ENCODE data around the gene ZEB2. TPM values are rescaled to one million over a fixed set of nuclear protein-coding genes. Genes with fewer than 3 reads are reported as not detected.

ZEB2 gene
- total and polyA plus RNA-seq, 10 of the 15 experiments (the other 5 are each of a cell fraction or from before 2014, with no cell fraction given), result 0.14 to 3.2 (median 0.84) TPM

DNA sequence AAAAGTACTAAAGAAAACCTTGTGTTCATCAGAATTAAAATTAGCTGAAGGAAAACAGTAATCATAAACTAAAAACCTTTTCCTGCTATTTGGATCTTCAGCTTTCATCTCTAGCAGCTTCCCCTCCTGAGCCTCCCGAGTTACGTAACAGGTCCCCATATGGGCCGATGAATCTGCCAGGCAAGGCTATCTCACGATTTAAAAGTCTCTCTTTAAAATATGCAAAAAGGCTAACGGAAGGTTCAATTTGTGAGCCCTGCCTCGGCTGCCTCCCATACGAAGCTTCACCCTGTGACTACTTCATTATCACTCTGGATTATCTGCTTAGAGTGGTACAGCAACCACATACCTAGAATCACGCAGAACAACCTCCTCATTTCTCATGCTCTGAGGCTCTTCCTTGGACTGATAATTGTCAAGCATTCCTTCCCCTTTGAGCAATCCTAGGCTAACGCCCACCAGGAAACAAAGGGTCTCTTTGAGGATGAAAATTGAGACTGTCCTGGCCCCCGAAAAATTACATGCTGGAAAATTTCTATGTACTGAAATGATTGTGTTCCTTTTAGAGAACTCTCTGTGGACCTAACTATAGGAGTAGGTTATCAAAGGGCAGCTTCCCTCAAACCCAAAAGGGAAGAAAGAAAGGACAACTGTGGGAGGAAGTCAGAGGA lies 147.4 kb downstream of the ZEB2 start:
- WGBS (ENCODE audit: insufficient coverage, insufficient replicate concordance, low lambda C conversion rate, missing lambda C conversion rate), result 42% methylated on average over 10 of the region's 10 CpGs
- CTCF ChIA-PET, result interaction anchor here (0.7 to 1.2 kb wide), 3 partner anchors 14 to 312 kb away, joined by 3 to 4 read pairs (median 3); no protein-coding TSS in a partner anchor
- Histone ChIP-seq H3K4me1 (ENCODE audit: control insufficient read depth, insufficient read depth, low read length) (peaks cover 5% of the 10 kb centered on the region), H3K9me3 (replicated peaks; ENCODE audit: control insufficient read depth, insufficient read depth, low read length) (no peaks in the 10 kb centered on the region), H2AFZ (ENCODE audit: control insufficient read depth, low read depth, low read length) (no peak overlapping the region), H3K9ac (ENCODE audit: control insufficient read depth, insufficient read depth, low read length) (no peak overlapping the region), H3K27ac (ENCODE audit: control insufficient read depth, insufficient read depth) (no peak overlapping the region), H4K20me1 (ENCODE audit: control insufficient read depth, insufficient read depth) (no peaks in the 10 kb centered on the region), H3K79me2 (ENCODE audit: control insufficient read depth, insufficient read depth, low read length) (no peaks in the 10 kb centered on the region), H3K4me2 (ENCODE audit: control insufficient read depth, insufficient read depth) (no peak overlapping the region), H3K27me3 (replicated peaks in 1 of 2; ENCODE audit: control insufficient read depth in 2 of 2, insufficient read depth in 2 of 2, low read length in 1 of 2) (no peaks in the 10 kb centered on the region), H3K4me3 (no peak overlapping the region), H3K36me3 (ENCODE audit: control insufficient read depth in 2 of 2, insufficient read depth in 2 of 2, low read length in 1 of 2) (no peaks in the 10 kb centered on the region)
- RAD21 ChIA-PET (ENCODE audit: unreplicated experiment), result interaction anchor here (0.6 to 7.7 kb wide), 2 partner anchors 11 to 15 kb away, joined by 3 to 35 read pairs; no protein-coding TSS in a partner anchor
- in situ Hi-C loops (cut with MboI) (no loop called here), intact Hi-C loops (cut with micrococcal nuclease; ENCODE audit: unreplicated experiment) (no loop called here)
- FAIRE-seq (no peak), ATAC-seq (no peak), DNase-seq (ENCODE audit: low read depth, low spot score) (no peak)
- SMC1A ChIA-PET (ENCODE audit: uncharacterized antibody, unreplicated experiment), result interaction anchor here (0.7 to 3.8 kb wide), 8 partner anchors 11 to 350 kb away, joined by 3 to 17 read pairs (median 4); no protein-coding TSS in a partner anchor
- POLR2A ChIA-PET, result interaction anchor here (0.5 to 0.6 kb wide), 2 partner anchors 9 to 463 kb away, joined by 3 read pairs; no protein-coding TSS in a partner anchor
- TF ChIP-seq RCOR1 (conservative IDR thresholded peaks at IDR 0.05; ENCODE audit: low read depth, low read length) (no peak), TCF12 (IDR thresholded peaks at IDR 0.05; ENCODE audit: low read depth, low read length) (no peak), RUNX3 (IDR thresholded peaks at IDR 0.05; ENCODE audit: low read length) (no peak), BHLHE40 (IDR thresholded peaks at IDR 0.05; ENCODE audit: borderline replicate concordance in 1 of 2, low read depth in 2 of 2, low read length in 1 of 2) (no peak), NFXL1 (IDR thresholded peaks at IDR 0.05; ENCODE audit: borderline replicate concordance) (no peak), MEF2B (IDR thresholded peaks at IDR 0.05; ENCODE audit: partially characterized antibody, poor library complexity, severe bottlenecking) (no peak), POLR2A (IDR thresholded peaks at IDR 0.05; ENCODE audit: low read depth, low read length) (no peak), CREM (IDR thresholded peaks at IDR 0.05; ENCODE audit: low read depth) (no peak), POU2F2 (IDR thresholded peaks at IDR 0.05; ENCODE audit: borderline replicate concordance, low read depth, low read length) (no peak), FOXK2 (IDR thresholded peaks at IDR 0.05) (no peak), EP300 (IDR thresholded peaks at IDR 0.05; ENCODE audit: borderline replicate concordance in 1 of 2, control insufficient read depth in 1 of 2, low read depth in 2 of 2, low read length in 2 of 2) (no peak), SPI1 (IDR thresholded peaks at IDR 0.05; ENCODE audit: borderline replicate concordance, insufficient read depth, low read depth, low read length) (no peak), NR2F1 (conservative IDR thresholded peaks at IDR 0.05) (no peak), BACH1 (IDR thresholded peaks at IDR 0.05; ENCODE audit: borderline replicate concordance) (no peak), ASH2L (IDR thresholded peaks at IDR 0.05; ENCODE audit: borderline replicate concordance, low read depth) (no peak)
- TF ChIP-seq, protein P1, sequence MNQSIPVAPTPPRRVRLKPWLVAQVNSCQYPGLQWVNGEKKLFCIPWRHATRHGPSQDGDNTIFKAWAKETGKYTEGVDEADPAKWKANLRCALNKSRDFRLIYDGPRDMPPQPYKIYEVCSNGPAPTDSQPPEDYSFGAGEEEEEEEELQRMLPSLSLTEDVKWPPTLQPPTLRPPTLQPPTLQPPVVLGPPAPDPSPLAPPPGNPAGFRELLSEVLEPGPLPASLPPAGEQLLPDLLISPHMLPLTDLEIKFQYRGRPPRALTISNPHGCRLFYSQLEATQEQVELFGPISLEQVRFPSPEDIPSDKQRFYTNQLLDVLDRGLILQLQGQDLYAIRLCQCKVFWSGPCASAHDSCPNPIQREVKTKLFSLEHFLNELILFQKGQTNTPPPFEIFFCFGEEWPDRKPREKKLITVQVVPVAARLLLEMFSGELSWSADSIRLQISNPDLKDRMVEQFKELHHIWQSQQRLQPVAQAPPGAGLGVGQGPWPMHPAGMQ (IDR thresholded peaks at IDR 0.05; ENCODE audit: borderline replicate concordance), result no peak
- TF ChIP-seq, protein P2, sequence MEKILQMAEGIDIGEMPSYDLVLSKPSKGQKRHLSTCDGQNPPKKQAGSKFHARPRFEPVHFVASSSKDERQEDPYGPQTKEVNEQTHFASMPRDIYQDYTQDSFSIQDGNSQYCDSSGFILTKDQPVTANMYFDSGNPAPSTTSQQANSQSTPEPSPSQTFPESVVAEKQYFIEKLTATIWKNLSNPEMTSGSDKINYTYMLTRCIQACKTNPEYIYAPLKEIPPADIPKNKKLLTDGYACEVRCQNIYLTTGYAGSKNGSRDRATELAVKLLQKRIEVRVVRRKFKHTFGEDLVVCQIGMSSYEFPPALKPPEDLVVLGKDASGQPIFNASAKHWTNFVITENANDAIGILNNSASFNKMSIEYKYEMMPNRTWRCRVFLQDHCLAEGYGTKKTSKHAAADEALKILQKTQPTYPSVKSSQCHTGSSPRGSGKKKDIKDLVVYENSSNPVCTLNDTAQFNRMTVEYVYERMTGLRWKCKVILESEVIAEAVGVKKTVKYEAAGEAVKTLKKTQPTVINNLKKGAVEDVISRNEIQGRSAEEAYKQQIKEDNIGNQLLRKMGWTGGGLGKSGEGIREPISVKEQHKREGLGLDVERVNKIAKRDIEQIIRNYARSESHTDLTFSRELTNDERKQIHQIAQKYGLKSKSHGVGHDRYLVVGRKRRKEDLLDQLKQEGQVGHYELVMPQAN (conservative IDR thresholded peaks at IDR 0.05), result no peak
- TF ChIP-seq, protein P3, sequence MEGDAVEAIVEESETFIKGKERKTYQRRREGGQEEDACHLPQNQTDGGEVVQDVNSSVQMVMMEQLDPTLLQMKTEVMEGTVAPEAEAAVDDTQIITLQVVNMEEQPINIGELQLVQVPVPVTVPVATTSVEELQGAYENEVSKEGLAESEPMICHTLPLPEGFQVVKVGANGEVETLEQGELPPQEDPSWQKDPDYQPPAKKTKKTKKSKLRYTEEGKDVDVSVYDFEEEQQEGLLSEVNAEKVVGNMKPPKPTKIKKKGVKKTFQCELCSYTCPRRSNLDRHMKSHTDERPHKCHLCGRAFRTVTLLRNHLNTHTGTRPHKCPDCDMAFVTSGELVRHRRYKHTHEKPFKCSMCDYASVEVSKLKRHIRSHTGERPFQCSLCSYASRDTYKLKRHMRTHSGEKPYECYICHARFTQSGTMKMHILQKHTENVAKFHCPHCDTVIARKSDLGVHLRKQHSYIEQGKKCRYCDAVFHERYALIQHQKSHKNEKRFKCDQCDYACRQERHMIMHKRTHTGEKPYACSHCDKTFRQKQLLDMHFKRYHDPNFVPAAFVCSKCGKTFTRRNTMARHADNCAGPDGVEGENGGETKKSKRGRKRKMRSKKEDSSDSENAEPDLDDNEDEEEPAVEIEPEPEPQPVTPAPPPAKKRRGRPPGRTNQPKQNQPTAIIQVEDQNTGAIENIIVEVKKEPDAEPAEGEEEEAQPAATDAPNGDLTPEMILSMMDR (IDR thresholded peaks at IDR 0.05 in 2 of 3, conservative IDR thresholded peaks at IDR 0.05 in 1 of 3; ENCODE audit: control insufficient read depth in 2 of 3, extremely low read depth in 1 of 3, insufficient read depth in 1 of 3, low read depth in 3 of 3, low read length in 3 of 3), result no peak
- BruUV-seq (replicated peaks), result no TSS peak

Data from GM12878 (cell line).